Skeletal muscle satellite cell (primary cell): ENCODE data around the gene ZNF574.
"Not testable (repeated sequence)": the region's sequence is repeated elsewhere in the genome, so short reads cannot be mapped to it uniquely, and the experiment has no call there.

Experiments used
- H3K27me3 ChIP-seq: 2 replicates; pipeline ENCODE4 v1.7.0; 2013; ENCODE audit warnings: low read length; ENCODE audit not compliant: control insufficient read depth, insufficient read depth
- H3K36me3 ChIP-seq: 2 replicates; pipeline ENCODE4 v1.7.0; 2013; ENCODE audit warnings: mild to moderate bottlenecking, control low read depth, low read length; ENCODE audit not compliant: insufficient read depth
- H3K4me1 ChIP-seq: 2 replicates; pipeline ENCODE4 v1.7.0; 2013; ENCODE audit warnings: low read length; ENCODE audit not compliant: control insufficient read depth, insufficient read depth
- H3K4me2 ChIP-seq: 2 replicates; pipeline ENCODE4 v1.7.0; 2013; ENCODE audit warnings: mild to moderate bottlenecking, low read length
- H3K4me3 ChIP-seq: 2 replicates; pipeline ENCODE4 v1.7.0; 2013; ENCODE audit warnings: low read length
- H3K9ac ChIP-seq: 2 replicates; pipeline ENCODE4 v1.7.0; 2013; ENCODE audit warnings: mild to moderate bottlenecking, low read depth, low read length, moderate library complexity
- H3K9me3 ChIP-seq: replicated peaks from 2 replicates; pipeline ENCODE4 v1.7.0; 2013; ENCODE audit warnings: mild to moderate bottlenecking, control low read depth, low read length

Gene ZNF574

DNA sequence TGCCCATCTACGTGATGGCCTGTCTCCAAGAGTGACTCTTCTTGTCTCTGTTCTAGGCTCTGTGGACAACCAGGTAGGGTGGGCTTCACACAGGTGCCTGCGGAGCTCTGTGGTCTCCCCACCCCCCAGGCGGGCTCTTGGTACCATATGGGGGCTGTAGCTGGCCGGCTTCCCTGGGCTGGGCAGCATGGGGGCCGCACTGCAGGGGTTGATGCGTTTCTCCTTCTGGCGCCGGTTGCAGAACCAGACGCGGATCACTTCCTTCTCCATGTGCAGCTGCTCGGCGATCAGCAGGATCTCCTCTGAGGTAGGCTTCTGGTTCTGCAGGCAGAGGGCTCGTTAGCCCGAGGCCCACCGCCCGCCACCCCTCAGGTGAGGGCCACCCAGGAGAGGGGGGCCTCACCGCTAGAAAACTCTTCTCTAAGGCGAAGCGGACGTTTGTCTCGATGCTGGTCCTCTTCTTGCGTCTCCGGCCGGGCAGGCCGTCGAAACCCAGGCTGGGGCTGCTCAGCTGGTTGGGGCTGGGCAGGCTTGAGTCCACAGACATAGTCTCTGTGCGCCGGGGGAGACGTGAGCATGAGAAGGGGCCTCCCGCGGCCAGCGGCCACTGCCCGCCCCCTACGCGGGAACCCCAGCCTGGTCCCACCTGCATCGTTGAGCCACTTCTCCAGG is 19.3 kb downstream of the ZNF574 start:
- Histone ChIP-seq H3K4me2 (no peak overlapping the region), H3K27me3 (peaks cover 13% of the 10 kb centered on the region), H3K4me3 (no peak overlapping the region), H3K36me3 (no peaks in the 10 kb centered on the region), H3K9ac (no peak overlapping the region), H3K9me3 (no peaks in the 10 kb centered on the region), H3K4me1 (peaks cover 3% of the 10 kb centered on the region)

DNA sequence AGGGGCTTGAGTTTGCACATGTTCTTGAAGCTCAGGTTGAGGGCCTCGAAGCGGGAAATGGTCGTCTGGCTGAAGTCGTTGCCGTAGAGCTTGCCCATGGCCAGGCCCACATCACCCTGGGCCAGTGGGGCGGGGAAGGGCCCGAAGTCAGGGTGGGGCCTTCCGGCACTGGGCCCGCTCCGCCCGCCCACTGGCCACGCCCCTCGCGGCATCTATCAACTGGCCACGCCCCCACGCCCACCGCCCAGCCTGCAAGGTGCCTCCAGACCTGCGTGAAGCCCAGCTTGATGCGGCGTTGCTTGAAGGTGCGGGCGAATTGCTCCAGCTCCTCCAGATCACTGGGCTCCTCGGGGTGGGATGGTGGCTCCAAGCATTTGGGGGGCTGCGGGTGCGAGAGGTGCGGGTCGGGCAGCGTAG is 19.9 kb downstream of the ZNF574 start:
- H3K9ac ChIP-seq, result no peak overlapping the region
- no peaks in the 10 kb centered on the region for H3K9me3 ChIP-seq
- no peak overlapping the region for H3K4me3 ChIP-seq
- peaks cover 3% of the 10 kb centered on the region for H3K4me1 ChIP-seq
- no peak overlapping the region for H3K4me2 ChIP-seq
- H3K36me3 ChIP-seq, result no peaks in the 10 kb centered on the region
- peaks cover 13% of the 10 kb centered on the region for H3K27me3 ChIP-seq

DNA sequence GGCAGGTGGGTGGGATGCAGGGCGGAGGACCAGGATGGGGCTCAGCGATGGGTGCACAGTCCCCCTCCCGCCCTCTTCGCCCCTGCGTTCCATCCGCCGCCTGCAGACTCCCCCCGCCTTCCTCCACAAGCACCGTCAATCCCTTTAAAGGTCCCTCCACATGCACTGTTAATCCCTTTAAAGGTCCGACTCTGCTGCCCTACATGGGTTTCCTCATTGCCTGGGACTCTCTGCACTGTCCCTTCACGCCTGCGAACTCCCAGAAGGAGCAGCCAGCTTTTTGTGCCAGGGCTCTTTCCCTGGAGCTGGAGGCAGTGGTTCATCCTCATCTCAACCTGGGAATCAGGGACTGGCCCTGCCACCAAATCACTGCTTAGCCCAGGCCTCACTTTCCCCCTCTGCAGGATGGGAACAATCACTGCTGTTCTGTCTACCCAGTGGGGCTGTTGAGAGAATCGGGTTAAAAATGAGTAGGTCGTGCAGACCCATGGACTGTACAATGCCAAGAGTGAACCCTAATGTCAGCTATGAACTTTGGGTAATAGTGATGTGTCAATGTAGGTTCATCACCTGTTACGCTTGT is 20.4 kb downstream of the ZNF574 start:
- Histone ChIP-seq H3K4me3 (no peak overlapping the region), H3K36me3 (no peaks in the 10 kb centered on the region), H3K27me3 (peaks cover 13% of the 10 kb centered on the region), H3K9me3 (no peaks in the 10 kb centered on the region), H3K4me1 (peaks cover 3% of the 10 kb centered on the region), H3K9ac (no peak overlapping the region), H3K4me2 (no peak overlapping the region)

DNA sequence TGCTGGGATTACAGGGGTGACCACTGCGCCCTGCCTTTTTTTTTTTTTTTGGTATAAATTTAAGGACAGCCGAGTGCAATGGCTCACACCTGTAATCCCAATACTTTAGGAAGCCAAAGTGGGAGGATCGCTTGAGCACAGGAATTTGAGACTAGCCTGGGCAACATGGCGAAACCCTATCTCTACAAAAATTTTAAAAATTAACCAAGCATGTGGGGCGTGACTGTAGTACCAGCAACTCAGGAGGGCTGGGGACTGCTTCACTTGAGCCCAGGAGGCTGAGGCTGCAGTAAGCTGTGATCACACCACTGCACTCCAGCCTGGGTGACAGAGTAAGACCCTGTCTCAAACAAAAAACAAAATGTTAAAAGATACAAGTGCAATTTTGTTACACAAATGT is 21.5 kb downstream of the ZNF574 start:
- Histone ChIP-seq H3K4me3 (no peak overlapping the region), H3K9ac (no peak overlapping the region), H3K27me3 (peaks cover 13% of the 10 kb centered on the region), H3K36me3 (no peaks in the 10 kb centered on the region), H3K4me1 (no peaks in the 10 kb centered on the region), H3K9me3 (no peaks in the 10 kb centered on the region), H3K4me2 (no peak overlapping the region)

DNA sequence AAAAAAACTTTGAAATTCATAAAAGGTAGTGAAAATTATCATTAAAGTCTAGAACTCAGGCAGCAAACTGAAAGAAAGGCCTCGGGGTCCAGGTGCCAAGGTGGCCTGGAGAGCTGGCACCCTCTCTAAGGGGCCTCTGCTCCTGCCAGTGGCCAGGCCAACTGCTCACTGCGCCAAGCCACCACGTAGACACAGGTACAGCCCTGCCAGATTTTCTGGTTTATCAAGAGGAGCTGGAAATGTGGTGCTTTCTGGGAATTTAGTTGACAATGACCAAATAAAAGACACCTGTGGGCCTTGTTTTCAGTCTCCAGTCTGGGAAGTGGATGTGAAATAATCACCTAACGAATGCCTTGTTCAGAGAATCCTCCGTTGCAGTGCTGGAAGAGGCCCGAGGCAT is 22.8 kb downstream of the ZNF574 start:
- no peaks in the 10 kb centered on the region for H3K4me1 ChIP-seq
- no peaks in the 10 kb centered on the region for H3K9me3 ChIP-seq
- H3K36me3 ChIP-seq, result no peaks in the 10 kb centered on the region
- H3K27me3 ChIP-seq, result peaks cover 19% of the 10 kb centered on the region
- no peak overlapping the region for H3K4me2 ChIP-seq
- H3K4me3 ChIP-seq, result no peak overlapping the region
- no peak overlapping the region for H3K9ac ChIP-seq

DNA sequence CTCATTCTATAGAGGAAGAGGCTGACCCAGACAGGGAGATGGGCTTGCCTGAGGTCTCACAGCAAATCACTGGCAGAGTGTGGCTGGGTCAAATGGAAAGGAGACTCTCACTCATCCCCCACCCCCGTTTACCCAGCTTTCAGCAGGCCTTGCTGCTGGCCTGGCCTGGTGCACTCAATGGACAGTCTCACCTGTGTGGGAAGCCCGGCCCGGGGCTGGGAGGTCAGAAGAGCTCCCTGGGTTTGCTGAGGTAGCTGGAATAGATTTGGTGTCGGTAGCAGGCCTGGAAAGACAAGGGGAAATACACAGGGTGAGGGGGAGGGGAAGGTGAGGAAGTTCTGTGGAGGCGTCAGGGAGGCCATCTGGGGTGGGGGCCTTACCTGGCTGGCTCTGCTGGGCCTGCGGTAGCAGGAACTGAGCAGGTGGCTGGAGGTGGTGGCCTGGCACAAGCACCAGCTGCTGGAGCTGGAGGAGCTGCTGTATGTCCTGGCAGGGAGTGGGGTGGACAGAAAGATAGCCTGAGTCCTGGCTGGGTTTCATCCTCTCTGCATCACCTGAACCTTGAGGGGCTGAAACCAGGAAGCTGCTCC is 23.5 kb downstream of the ZNF574 start:
- H3K9ac ChIP-seq, result no peak overlapping the region
- no peak overlapping the region for H3K4me3 ChIP-seq
- H3K9me3 ChIP-seq, result no peaks in the 10 kb centered on the region
- H3K4me1 ChIP-seq, result no peaks in the 10 kb centered on the region
- H3K27me3 ChIP-seq, result peaks cover 24% of the 10 kb centered on the region
- H3K4me2 ChIP-seq, result no peak overlapping the region
- H3K36me3 ChIP-seq, result no peaks in the 10 kb centered on the region

DNA sequence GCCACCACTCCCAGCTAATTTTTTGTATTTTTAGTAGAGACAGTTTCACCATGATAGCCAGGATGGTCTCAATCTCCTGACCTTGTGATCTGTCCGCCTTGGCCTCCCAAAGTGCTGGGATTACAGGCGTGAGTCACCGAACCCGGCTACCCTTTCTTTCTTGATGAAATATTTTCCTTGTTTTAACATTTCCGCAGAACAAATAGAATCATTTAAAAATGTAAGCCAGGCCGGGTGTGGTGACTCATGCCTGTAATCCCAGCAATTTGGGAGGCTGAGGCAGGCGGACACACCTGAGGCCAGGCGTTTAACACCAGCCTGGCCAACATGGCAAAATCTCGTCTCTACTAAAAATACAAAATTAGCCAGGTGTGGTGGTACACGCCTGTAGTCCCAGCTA is 24.3 kb downstream of the ZNF574 start:
- H3K4me3 ChIP-seq, H3K36me3 ChIP-seq, H3K4me2 ChIP-seq, H3K9ac ChIP-seq, H3K9me3 ChIP-seq, H3K4me1 ChIP-seq: not testable (repeated sequence)
- H3K27me3 ChIP-seq, result peaks cover 32% of the 10 kb centered on the region

DNA sequence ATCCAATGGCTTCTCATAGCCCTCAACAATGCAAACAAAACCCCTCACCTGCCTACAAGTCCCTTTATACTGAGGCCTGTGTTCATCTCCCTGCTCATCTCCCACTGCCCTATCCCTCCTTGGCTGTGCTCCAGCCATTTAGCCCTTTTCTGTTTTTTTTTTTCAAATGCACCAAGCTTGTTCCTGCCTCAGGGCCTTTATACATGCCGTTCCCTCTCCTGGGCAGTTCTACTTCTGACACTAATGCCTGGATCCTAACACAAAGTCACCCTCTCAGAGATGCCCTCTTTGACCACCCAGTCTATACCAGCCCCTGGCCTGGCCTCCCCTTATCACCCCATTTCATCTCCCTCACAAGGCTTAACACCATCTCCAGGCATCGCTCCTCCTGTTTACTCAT is 26.9 kb downstream of the ZNF574 start:
- no peak overlapping the region for H3K4me2 ChIP-seq

DNA sequence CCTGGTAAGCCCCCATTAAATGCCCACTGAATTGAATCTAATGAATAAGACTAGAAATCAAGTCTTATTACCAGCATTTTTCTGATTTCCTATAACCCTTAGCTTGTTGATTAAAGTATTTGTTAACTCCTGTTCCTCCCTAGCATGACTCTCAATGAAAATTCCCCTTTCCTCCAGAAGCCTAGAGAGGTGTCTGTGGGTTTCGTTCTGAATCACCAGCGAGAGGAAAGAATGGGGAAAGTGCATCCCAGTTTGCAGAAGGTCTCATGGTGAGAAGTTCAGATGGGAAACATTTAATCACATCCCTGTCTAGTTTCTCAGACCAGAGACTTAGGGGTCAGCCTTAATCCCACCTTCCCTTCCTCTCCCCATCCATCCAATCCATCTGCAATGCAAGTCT is 29.4 kb downstream of the ZNF574 start:
- peaks cover 29% of the 10 kb centered on the region for H3K27me3 ChIP-seq
- H3K4me3 ChIP-seq, result no peak overlapping the region
- H3K4me2 ChIP-seq, result no peak overlapping the region
- H3K36me3 ChIP-seq, result no peaks in the 10 kb centered on the region
- H3K4me1 ChIP-seq, result no peaks in the 10 kb centered on the region
- no peaks in the 10 kb centered on the region for H3K9me3 ChIP-seq
- no peak overlapping the region for H3K9ac ChIP-seq

More for the DNA sequence above, 26.9 kb downstream of the ZNF574 start:
- Histone ChIP-seq H3K27me3 (peaks cover 29% of the 10 kb centered on the region), H3K4me3 (no peak overlapping the region), H3K4me1 (no peaks in the 10 kb centered on the region), H3K9ac (no peak overlapping the region), H3K9me3 (no peaks in the 10 kb centered on the region), H3K36me3 (no peaks in the 10 kb centered on the region)

DNA sequence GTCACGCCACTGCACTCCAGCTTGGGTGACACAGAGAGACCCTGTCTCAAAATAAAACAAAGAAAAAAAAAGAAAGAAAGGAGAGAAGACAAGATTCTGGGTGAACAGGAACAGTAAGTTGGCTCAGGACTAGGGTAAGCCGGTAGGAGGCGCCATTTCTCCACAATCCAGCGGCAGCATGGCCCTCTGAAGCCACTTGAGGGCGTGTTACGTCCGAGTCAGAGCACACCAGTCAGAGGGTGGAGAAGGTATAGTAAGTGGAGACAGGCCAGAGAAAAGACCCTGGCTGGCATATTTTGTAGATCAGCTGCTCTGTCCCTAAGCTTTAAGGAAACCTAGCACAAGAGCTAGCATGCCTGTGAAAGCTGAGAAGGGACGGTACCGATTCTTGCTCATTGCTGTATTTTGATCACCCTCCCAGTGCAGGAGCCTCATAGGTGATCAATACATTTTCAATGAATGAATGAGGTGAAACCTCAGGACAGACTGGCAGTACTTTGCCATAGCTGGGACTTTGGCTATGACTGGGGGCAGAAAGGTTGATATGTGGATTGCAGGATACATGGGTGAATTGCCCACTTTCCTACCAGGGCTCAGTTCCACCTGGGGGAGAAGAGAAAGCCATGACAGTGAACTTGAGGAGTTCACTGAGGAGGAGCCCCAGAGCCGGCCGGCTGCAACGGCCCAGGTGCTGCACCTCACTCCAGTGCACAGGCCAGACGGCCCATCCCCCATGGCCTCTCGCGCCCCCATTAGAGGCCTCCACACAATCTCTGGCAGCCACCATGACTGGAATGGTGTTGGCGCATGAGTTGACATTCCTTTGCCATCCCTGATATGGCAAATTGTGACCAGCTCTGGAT is 32.8 kb downstream of the ZNF574 start:
- peaks cover 30% of the 10 kb centered on the region for H3K4me1 ChIP-seq
- no peaks in the 10 kb centered on the region for H3K36me3 ChIP-seq
- H3K27me3 ChIP-seq, result peaks cover 23% of the 10 kb centered on the region
- no peak overlapping the region for H3K4me3 ChIP-seq
- no peaks in the 10 kb centered on the region for H3K9me3 ChIP-seq
- no peak overlapping the region for H3K9ac ChIP-seq
- H3K4me2 ChIP-seq, result no peak overlapping the region

DNA sequence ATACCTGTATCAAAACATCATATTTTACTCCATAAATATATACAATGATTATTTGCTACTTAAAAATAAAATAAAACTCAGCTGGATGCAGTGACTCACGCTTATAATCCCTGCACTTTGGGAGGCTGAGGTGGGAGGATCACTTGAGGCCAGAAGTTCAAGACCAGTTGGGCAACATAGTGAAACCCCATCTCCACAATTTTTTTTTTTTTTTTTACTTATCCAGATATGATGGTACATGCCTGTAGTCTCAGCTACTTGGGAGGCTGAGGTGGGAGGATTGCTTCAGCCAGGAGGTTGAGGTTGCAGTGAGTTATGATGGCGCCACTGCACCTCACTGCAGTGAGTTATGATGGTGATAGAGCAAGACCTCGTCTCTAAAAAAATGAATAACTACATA is 33.9 kb downstream of the ZNF574 start:
- H3K4me2 ChIP-seq, result no peak overlapping the region
- peaks cover 13% of the 10 kb centered on the region for H3K27me3 ChIP-seq
- no peak overlapping the region for H3K4me3 ChIP-seq
- H3K9me3 ChIP-seq, result no peaks in the 10 kb centered on the region
- peaks cover 41% of the 10 kb centered on the region for H3K4me1 ChIP-seq
- no peak overlapping the region for H3K9ac ChIP-seq
- H3K36me3 ChIP-seq, result no peaks in the 10 kb centered on the region
